Small intestine (tissue), 7 donors: ENCODE data around the gene MET. TPM values are rescaled to one million over a fixed set of nuclear protein-coding genes. Genes with fewer than 3 reads are reported as not detected.
A peak's percentile ranks its signal among the peaks of the same experiment; 100 is the strongest.

Source experiments
- DNase-seq, 2 donors: peaks; one replicate each; pipeline versions ENCODE4 v3.0.0 to v3.0.0-alpha.2; 2013
- FAIRE-seq: peaks from 2 replicates; lab custom pipeline; 2012; peaks lifted over from hg19 to GRCh38; lab: Jason Lieb, UNC
- H3K27ac ChIP-seq, 3 donors: one replicate each; pipeline ENCODE4 v1.5.1; 2013; ENCODE audit warnings: low read length in 2 of 3, mild to moderate bottlenecking in 2 of 3, control low read depth in 1 of 3, inconsistent platforms in 1 of 3, low read depth in 1 of 3, moderate library complexity in 1 of 3
- H3K27me3 ChIP-seq, 3 donors: one replicate each; pipeline ENCODE4 v1.6.1; 2013; ENCODE audit warnings: low read length in 3 of 3, inconsistent platforms in 1 of 3; ENCODE audit not compliant: control insufficient read depth in 3 of 3, insufficient read depth in 3 of 3
- H3K36me3 ChIP-seq, 3 donors: one replicate each; pipeline ENCODE4 v1.6.1; 2013; ENCODE audit warnings: low read length in 3 of 3, inconsistent platforms in 1 of 3, low read depth in 1 of 3, mild to moderate bottlenecking in 1 of 3, moderate library complexity in 1 of 3; ENCODE audit not compliant: control insufficient read depth in 3 of 3, insufficient read depth in 2 of 3
- H3K4me1 ChIP-seq, 3 donors: one replicate each; pipeline ENCODE4 v1.6.1; 2013; ENCODE audit warnings: low read length in 2 of 3, inconsistent platforms in 1 of 3, low read depth in 1 of 3, mild to moderate bottlenecking in 1 of 3, moderate library complexity in 1 of 3; ENCODE audit not compliant: control insufficient read depth in 3 of 3, insufficient read depth in 2 of 3
- H3K4me3 ChIP-seq, 3 donors: one replicate each; pipeline ENCODE4 v1.5.1; 2013; ENCODE audit warnings: low read length in 3 of 3, control low read depth in 1 of 3, inconsistent platforms in 1 of 3, low read depth in 1 of 3, mild to moderate bottlenecking in 1 of 3, moderate library complexity in 1 of 3
- H3K9me3 ChIP-seq, 2 donors: one replicate each; pipeline ENCODE4 v1.6.1; 2013; ENCODE audit warnings: low read depth in 1 of 2, low read length in 1 of 2; ENCODE audit not compliant: control insufficient read depth in 2 of 2, insufficient read depth in 1 of 2
- WGBS, 3 donors: extraction: QIAGEN DNeasy Blood & Tissue Kit; methylation state at CpG; one replicate each; pipeline ENCODE4 v1.1.7; 2013; 5-methylcytosine and 5-hydroxymethylcytosine counted together
- polyA plus RNA-seq, 4 donors: library from polyadenylated mRNA; stranded (reverse) in 3 of 4; unstranded in 1 of 4; fragments of 200-250 nt in 3 of 4; fragments of 120-200 nt in 1 of 4; gene quantifications; one replicate each; pipeline versions ENCODE4 v1.2.1 to v1.2.3, GENCODE V29; 2013
- donor health status: healthy with polysubstance abuse.
- donor health status: control.
- donor health status: control.
- donor health status: Bipolar disorder and iron deficiency.
- donor health status: healthy.

The MET gene
- polyA plus RNA-seq, 4 donors: 2.7 to 13.4 (median 8.2) TPM

GRCh38 chr7:116670409-116671015 is 1.5 kb upstream of the MET start:
- Histone ChIP-seq H3K9me3 (peaks cover 0 to 5% of the 10 kb centered on the region in 2 donors), H3K4me1 (peaks cover 0 to 11% (median 3%) of the 10 kb centered on the region in 3 donors), H3K27ac (no peak overlapping the region), H3K27me3 (peaks cover 0 to 3% (median 0%) of the 10 kb centered on the region in 3 donors), H3K36me3 (no peaks in the 10 kb centered on the region), H3K4me3 (no peak overlapping the region)
- no peak for FAIRE-seq
- DNase-seq: peak; percentile 32 to 58
- WGBS, 3 donors: 29 to 76% (median 31%) methylated on average over 3 of the region's 3 CpGs

GRCh38 chr7:116671111-116671510 is 885 bp upstream of the MET start:
- Histone ChIP-seq H3K9me3 (peaks cover 0 to 5% of the 10 kb centered on the region in 2 donors), H3K4me1 (peaks cover 0 to 11% (median 3%) of the 10 kb centered on the region in 3 donors), H3K36me3 (no peaks in the 10 kb centered on the region), H3K27me3 (peaks cover 0 to 3% (median 0%) of the 10 kb centered on the region in 3 donors), H3K4me3 (peak overlapping the region in 1 of 3 donors; percentile 50), H3K27ac (peak overlapping the region in 1 of 3 donors; percentile 75)
- DNase-seq (peak in 1 of 2 donors; percentile 20), FAIRE-seq (no peak)
- 17 to 65% (median 40%) methylated on average over 7 of the region's 7 CpGs for WGBS, 3 donors

DNA sequence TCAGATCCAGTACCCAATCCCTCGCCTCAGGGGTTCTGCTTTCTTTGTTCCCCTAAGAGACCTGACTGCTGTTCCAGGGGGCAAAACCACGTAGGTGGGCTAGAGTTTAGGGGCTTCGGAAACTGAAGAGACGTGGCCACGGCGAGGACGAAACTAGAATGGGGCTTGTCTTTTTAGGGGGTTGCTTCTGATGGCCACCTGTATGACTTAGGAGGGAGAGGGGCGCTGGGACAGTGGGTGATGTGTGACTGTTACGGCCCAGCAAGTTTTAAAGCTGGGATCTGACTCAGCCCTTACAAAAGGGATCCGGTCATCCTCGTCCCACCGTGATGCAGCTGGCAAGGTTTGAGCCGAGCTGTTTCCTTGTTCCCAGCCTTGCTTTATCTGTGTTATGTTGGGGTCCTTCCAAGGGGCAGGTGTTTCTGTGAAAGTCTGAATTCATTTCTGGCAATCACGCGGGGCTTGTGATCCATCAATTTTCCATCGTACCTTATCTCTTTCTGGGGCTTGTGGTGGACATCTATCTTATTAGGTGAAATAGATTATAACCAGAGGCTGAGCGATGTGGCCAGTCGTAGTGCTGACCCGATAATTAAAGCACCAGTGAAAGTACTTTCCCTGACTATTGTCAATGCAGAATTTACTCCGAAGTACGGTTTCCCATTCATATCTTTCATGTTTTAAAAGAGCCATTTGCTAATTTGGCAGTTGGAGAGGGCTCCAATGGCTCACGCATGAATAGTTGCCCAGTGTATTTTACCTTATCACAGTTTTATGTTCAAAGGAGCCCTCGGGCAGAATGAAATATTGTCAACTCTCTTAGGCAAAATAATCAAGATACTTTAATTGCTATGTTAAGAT is 830 bp downstream of the MET start:
- peaks cover 0 to 11% (median 3%) of the 10 kb centered on the region in 3 donors for H3K4me1 ChIP-seq
- FAIRE-seq (no peak), DNase-seq (peak; percentile 25 to 54)
- peaks cover 0 to 3% (median 0%) of the 10 kb centered on the region in 3 donors for H3K27me3 ChIP-seq
- peak overlapping the region; percentile 48 to 84 (median 68) for H3K4me3 ChIP-seq
- H3K9me3 ChIP-seq: peaks cover 0 to 5% of the 10 kb centered on the region in 2 donors
- no peaks in the 10 kb centered on the region for H3K36me3 ChIP-seq
- 5 to 23% (median 12%) methylated on average over 23 of the region's 23 CpGs for WGBS, 3 donors
- H3K27ac ChIP-seq: peak overlapping the region; percentile 52 to 88 (median 83)

DNA sequence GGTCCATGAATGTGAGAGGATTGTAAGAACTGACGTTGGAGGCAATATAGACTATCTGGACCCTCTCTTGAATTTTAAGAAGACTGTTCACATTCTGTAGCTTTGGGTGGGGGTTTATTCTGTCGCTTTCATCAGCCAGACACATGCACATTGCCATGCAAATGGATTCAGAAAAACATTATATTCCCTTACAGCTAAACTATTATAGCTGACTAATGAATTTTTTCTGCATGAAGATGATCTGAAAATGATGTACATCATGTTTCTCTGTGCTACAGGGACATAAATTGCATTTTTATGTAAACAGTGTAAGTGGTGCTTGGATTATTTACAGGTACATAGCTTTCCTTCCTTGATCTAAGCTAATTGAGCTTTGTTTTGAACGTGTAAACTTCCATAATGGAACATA is 1.5 kb downstream of the MET start:
- no peaks in the 10 kb centered on the region for H3K36me3 ChIP-seq
- peak overlapping the region in 2 of 3 donors; percentile 68 to 84 for H3K4me3 ChIP-seq
- WGBS, 3 donors: 22 to 54% (median 35%) methylated on average over 3 of the region's 3 CpGs
- H3K27me3 ChIP-seq: peaks cover 0 to 3% (median 0%) of the 10 kb centered on the region in 3 donors
- no peak for FAIRE-seq
- peaks cover 0 to 11% (median 3%) of the 10 kb centered on the region in 3 donors for H3K4me1 ChIP-seq
- no peak overlapping the region for H3K27ac ChIP-seq
- DNase-seq: no peak
- peaks cover 0 to 5% of the 10 kb centered on the region in 2 donors for H3K9me3 ChIP-seq

DNA sequence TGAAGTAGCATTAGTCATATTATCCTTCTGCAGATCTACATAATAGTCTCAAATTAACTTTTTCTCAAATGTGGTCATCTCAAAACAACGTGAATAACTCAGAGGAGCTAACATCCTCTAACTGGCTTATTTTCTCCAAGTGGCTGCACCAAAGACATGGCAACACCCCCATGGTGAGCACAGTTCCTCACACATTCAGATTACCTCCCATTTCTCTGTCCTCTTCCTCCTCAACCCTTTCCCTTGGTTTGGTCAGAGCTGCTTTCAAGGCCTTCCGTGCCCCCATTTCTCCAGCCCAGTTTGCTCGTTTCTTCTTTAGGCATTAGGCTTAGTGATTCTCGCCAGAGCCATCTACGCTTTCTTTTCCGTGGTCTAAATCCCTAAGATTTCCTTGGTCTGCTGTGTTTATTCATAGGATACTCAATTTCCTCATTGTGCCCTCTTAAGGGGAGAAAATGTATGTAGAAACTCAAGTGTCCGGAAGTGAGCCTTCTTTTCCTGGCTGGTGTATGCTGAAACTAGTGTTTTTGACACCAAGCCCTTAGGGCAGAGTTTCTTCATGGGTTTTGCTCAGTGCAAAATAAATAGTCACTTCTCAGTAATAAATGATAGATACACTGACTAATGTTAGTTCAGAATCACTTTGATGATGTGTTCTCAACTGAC is 2.6 kb downstream of the MET start:
- 74 to 79% (median 76%) methylated on average over 7 of the region's 7 CpGs for WGBS, 3 donors
- FAIRE-seq: no peak
- Histone ChIP-seq H3K36me3 (no peaks in the 10 kb centered on the region), H3K4me1 (peaks cover 0 to 11% (median 3%) of the 10 kb centered on the region in 3 donors), H3K4me3 (no peak overlapping the region), H3K27me3 (peaks cover 0 to 3% (median 0%) of the 10 kb centered on the region in 3 donors), H3K27ac (no peak overlapping the region), H3K9me3 (peaks cover 0 to 2% of the 10 kb centered on the region in 2 donors)
- DNase-seq: no peak

GRCh38 chr7:116675812-116676355 is 3.9 kb downstream of the MET start:
- H3K27me3 ChIP-seq: peaks cover 0 to 3% (median 0%) of the 10 kb centered on the region in 3 donors
- H3K9me3 ChIP-seq: no peaks in the 10 kb centered on the region
- H3K4me3 ChIP-seq: no peak overlapping the region
- no peak overlapping the region for H3K27ac ChIP-seq
- FAIRE-seq: no peak
- peaks cover 0 to 7% (median 3%) of the 10 kb centered on the region in 3 donors for H3K4me1 ChIP-seq
- DNase-seq: no peak
- WGBS, 3 donors: 77 to 85% (median 78%) methylated on average over 6 of the region's 6 CpGs
- no peaks in the 10 kb centered on the region for H3K36me3 ChIP-seq

DNA sequence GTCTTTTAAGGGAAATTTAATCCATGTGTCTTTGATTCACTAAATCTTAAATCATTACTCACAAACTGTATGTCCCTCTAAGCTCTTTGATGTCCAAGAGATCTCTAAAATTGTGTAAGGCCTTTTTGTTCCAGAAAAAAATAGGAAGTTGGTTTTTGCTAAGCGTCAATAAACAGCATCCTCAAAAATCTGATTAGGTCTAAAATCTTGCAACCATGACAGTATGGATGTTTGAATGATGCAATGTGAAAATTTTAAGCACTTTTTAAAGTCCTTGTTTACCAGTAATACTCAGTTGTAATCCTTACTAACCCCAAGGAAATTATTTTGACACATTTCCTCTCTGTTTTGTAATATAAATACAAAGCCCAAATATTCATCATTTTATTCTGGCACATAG is 6.8 kb downstream of the MET start:
- no peaks in the 10 kb centered on the region for H3K9me3 ChIP-seq
- WGBS, 3 donors: 84 to 100% (median 98%) methylated on average over 1 of the region's 1 CpG
- no peak overlapping the region for H3K27ac ChIP-seq
- H3K36me3 ChIP-seq: no peaks in the 10 kb centered on the region
- peaks cover 0 to 3% (median 0%) of the 10 kb centered on the region in 3 donors for H3K4me1 ChIP-seq
- H3K4me3 ChIP-seq: no peak overlapping the region
- FAIRE-seq (no peak), DNase-seq (no peak)
- no peaks in the 10 kb centered on the region for H3K27me3 ChIP-seq

GRCh38 chr7:116679500-116679899 is 7.5 kb downstream of the MET start:
- H3K27me3 ChIP-seq: no peaks in the 10 kb centered on the region
- no peak overlapping the region for H3K4me3 ChIP-seq
- H3K27ac ChIP-seq: no peak overlapping the region
- DNase-seq (no peak), FAIRE-seq (no peak)
- WGBS, 3 donors: 72 to 87% (median 81%) methylated on average over 4 of the region's 4 CpGs
- H3K36me3 ChIP-seq: no peaks in the 10 kb centered on the region
- peaks cover 0 to 2% (median 0%) of the 10 kb centered on the region in 3 donors for H3K4me1 ChIP-seq
- H3K9me3 ChIP-seq: no peaks in the 10 kb centered on the region
